ENCODE data around the gene BCL2.

DNA sequence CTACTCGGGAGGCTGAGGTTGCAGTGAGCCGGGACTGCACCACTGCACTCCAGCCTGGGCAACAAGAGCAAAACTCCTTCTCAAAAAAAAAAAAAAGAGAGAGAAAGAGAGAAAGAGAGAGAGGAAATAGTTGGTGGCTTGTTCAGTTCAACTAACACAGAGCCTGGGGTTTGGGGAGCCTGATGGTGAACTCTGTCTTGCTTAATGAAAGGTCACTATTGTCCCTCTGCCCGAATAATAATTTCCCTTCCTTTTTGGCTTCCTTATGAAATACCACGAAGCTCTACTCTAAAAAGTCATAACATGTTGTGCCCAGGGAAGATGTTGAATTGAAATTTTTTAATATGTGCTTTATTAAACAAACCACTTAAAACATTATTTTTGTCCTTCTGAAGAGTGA lies 17.3 kb downstream of the BCL2 start:
- no peak for TF ChIP-seq EZH2 (IDR thresholded peaks at IDR 0.05)
- TF ChIP-seq, protein P1, sequence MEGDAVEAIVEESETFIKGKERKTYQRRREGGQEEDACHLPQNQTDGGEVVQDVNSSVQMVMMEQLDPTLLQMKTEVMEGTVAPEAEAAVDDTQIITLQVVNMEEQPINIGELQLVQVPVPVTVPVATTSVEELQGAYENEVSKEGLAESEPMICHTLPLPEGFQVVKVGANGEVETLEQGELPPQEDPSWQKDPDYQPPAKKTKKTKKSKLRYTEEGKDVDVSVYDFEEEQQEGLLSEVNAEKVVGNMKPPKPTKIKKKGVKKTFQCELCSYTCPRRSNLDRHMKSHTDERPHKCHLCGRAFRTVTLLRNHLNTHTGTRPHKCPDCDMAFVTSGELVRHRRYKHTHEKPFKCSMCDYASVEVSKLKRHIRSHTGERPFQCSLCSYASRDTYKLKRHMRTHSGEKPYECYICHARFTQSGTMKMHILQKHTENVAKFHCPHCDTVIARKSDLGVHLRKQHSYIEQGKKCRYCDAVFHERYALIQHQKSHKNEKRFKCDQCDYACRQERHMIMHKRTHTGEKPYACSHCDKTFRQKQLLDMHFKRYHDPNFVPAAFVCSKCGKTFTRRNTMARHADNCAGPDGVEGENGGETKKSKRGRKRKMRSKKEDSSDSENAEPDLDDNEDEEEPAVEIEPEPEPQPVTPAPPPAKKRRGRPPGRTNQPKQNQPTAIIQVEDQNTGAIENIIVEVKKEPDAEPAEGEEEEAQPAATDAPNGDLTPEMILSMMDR (IDR thresholded peaks at IDR 0.05) = no peak
- TF ChIP-seq EZH2phosphoT487 (IDR thresholded peaks at IDR 0.05) = no peak
